WTC11 (cell line): ENCODE measurements around the gene PLCG2. TPM values are rescaled to one million over a fixed set of nuclear protein-coding genes. Genes with fewer than 3 reads are reported as not detected.

Experiments used
- ATAC-seq: fragments of 200-7000 bp; cut with Tn5 transposase; 2 replicates; pipeline ENCODE4 v1.10.0; 2021; ENCODE audit warnings: mild to moderate bottlenecking, moderate library complexity
- CTCF ChIA-PET: fragments of 300-600 bp; sonication (Branson Sonifier 250); formaldehyde crosslinking; loops from one replicate; lab custom pipeline; 2021; ENCODE audit warnings: antibody characterized with exemption; lab: Charles Lee
- POLR2A ChIA-PET: fragments of 350-600 bp; sonication (Branson Sonifier 250); formaldehyde crosslinking; loops from one replicate; lab custom pipeline; 2021; ENCODE audit warnings: antibody characterized with exemption; lab: Charles Lee
- DNase-seq: peaks from one replicate; pipeline ENCODE4 v3.0.0; 2021; ENCODE audit warnings: low spot score
- H3K27ac Mint-ChIP-seq: 2 replicates; pipeline ENCODE4 v1.8.0; 2021; ENCODE audit warnings: mixed read lengths
- H3K27me3 Mint-ChIP-seq: 2 replicates; pipeline ENCODE4 v1.8.0; 2021; ENCODE audit warnings: low read depth, mild to moderate bottlenecking, moderate library complexity, mixed read lengths
- H3K36me3 Mint-ChIP-seq: 2 replicates; pipeline ENCODE4 v1.8.0; 2021; ENCODE audit warnings: mixed read lengths
- H3K4me1 Mint-ChIP-seq: 2 replicates; pipeline ENCODE4 v1.8.0; 2022; ENCODE audit warnings: mixed read lengths
- H3K4me3 Mint-ChIP-seq: 2 replicates; pipeline ENCODE4 v1.8.0; 2021; ENCODE audit warnings: mild to moderate bottlenecking, moderate library complexity, mixed read lengths
- H3K9me3 Mint-ChIP-seq: 2 replicates; pipeline ENCODE4 v1.8.0; 2021; ENCODE audit warnings: mixed read lengths
- AR ChIP-seq: fragments of 250-450 bp; sonication (Bioruptor Pico); IDR thresholded peaks from 2 replicates; pipeline ENCODE4 v1.9.0; 2021; ENCODE audit warnings: mild to moderate bottlenecking
- CBFB ChIP-seq: sonication (generic); formaldehyde crosslinking; IDR thresholded peaks from 2 replicates; pipeline ENCODE4 v1.8.1; 2022; ENCODE audit warnings: mild to moderate bottlenecking, low read depth, missing genetic modification reagents
- CTCF ChIP-seq: fragments of 200-600 bp; IDR thresholded peaks from 2 replicates; pipeline ENCODE4 v1.8.0; 2022; ENCODE audit warnings: antibody characterized with exemption
- ELF4 ChIP-seq: sonication (generic); formaldehyde crosslinking; IDR thresholded peaks from 2 replicates; pipeline ENCODE4 v1.8.1; 2022; ENCODE audit warnings: low read depth, mild to moderate bottlenecking, moderate library complexity, missing genetic modification reagents
- GTF2I ChIP-seq: fragments of 250-450 bp; sonication (Bioruptor Pico); conservative IDR thresholded peaks from 2 replicates; pipeline ENCODE4 v1.4.0; 2021; ENCODE audit warnings: mild to moderate bottlenecking
- HMGXB4 ChIP-seq: sonication (generic); formaldehyde crosslinking; IDR thresholded peaks from 2 replicates; pipeline ENCODE4 v1.8.1; 2023; ENCODE audit warnings: mild to moderate bottlenecking, moderate library complexity, missing genetic modification reagents
- JUN ChIP-seq: sonication (generic); formaldehyde crosslinking; IDR thresholded peaks from 2 replicates; pipeline ENCODE4 v1.8.0; 2023; ENCODE audit warnings: mild to moderate bottlenecking, missing genetic modification reagents
- KAT7 ChIP-seq: sonication (generic); formaldehyde crosslinking; IDR thresholded peaks from 2 replicates; pipeline ENCODE4 v1.8.1; 2023; ENCODE audit warnings: missing genetic modification reagents, mild to moderate bottlenecking, borderline replicate concordance
- NR3C1 ChIP-seq: sonication (generic); formaldehyde crosslinking; conservative IDR thresholded peaks from 2 replicates; pipeline ENCODE4 v1.8.1; 2023; ENCODE audit warnings: low read depth, mild to moderate bottlenecking, missing genetic modification reagents
- PREB ChIP-seq: sonication (generic); formaldehyde crosslinking; IDR thresholded peaks from 2 replicates; pipeline ENCODE4 v1.8.1; 2022; ENCODE audit warnings: mild to moderate bottlenecking, missing genetic modification reagents, moderate library complexity, borderline replicate concordance
- RORB ChIP-seq: fragments of 250-450 bp; sonication (Bioruptor Pico); IDR thresholded peaks from 2 replicates; pipeline ENCODE4 v1.9.0; 2021; ENCODE audit warnings: mild to moderate bottlenecking
- TP53 ChIP-seq: sonication (generic); formaldehyde crosslinking; IDR thresholded peaks from 2 replicates; pipeline ENCODE4 v1.8.1; 2023; ENCODE audit warnings: mild to moderate bottlenecking, missing genetic modification reagents
- ZBTB21 ChIP-seq: sonication (generic); formaldehyde crosslinking; IDR thresholded peaks from 2 replicates; pipeline ENCODE4 v1.8.1; 2023; ENCODE audit warnings: mild to moderate bottlenecking, missing genetic modification reagents, borderline replicate concordance
- ZNF121 ChIP-seq: sonication (generic); formaldehyde crosslinking; IDR thresholded peaks from 2 replicates; pipeline ENCODE4 v1.8.0; 2023; ENCODE audit warnings: missing genetic modification reagents
- ZNF396 ChIP-seq: fragments of 250-450 bp; sonication (Bioruptor Pico); IDR thresholded peaks from 2 replicates; pipeline ENCODE4 v1.8.0; 2021; ENCODE audit warnings: mild to moderate bottlenecking, moderate library complexity, borderline replicate concordance
- ZNF423 ChIP-seq: fragments of 250-450 bp; sonication (Bioruptor Pico); IDR thresholded peaks from 2 replicates; pipeline ENCODE4 v2.1.2; 2022; ENCODE audit warnings: mild to moderate bottlenecking, moderate library complexity
- ZNF425 ChIP-seq: fragments of 250-450 bp; sonication (Bioruptor Pico); conservative IDR thresholded peaks from 2 replicates; pipeline ENCODE4 v1.9.0; 2021; ENCODE audit warnings: mild to moderate bottlenecking
- ZSCAN18 ChIP-seq: fragments of 250-450 bp; sonication (Bioruptor Pico); IDR thresholded peaks from 2 replicates; pipeline ENCODE4 v2.1.2; 2022; ENCODE audit warnings: mild to moderate bottlenecking, moderate library complexity
- total RNA-seq: library from RNA; stranded (reverse); gene quantifications from 3 replicates; pipeline ENCODE4 v1.2.3, GENCODE V29; 2021

The PLCG2 gene
- total RNA-seq, 1 experiment from 2014 or later, result 7.0 TPM

DNA sequence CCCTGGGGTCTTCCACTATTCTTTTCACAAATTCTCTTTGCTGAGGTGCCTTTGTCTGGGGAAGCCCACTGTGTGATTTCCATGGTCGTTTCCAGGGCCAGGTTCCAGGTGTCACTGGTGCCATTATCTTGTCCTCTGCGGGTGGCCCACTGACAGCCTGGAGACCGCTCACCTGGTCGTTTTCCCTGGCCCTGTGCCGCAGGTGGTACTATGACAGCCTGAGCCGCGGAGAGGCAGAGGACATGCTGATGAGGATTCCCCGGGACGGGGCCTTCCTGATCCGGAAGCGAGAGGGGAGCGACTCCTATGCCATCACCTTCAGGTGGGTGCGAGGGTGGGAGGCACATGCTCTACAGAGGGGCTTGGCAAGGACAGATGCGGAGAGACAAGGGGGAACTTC, 133.3 kb downstream of the PLCG2 start:
- Mint-ChIP-seq H3K27ac (no peak overlapping the region), H3K9me3 (no peaks in the 10 kb centered on the region), H3K27me3 (no peaks in the 10 kb centered on the region), H3K4me3 (no peak overlapping the region), H3K4me1 (no peaks in the 10 kb centered on the region), H3K36me3 (no peaks in the 10 kb centered on the region)
- TF ChIP-seq ELF4 (CRISPR knock-in tag) (no peak), AR (no peak), TP53 (CRISPR knock-in tag) (no peak), ZNF396 (CRISPR knock-in tag) (no peak), KAT7 (no peak), ZNF121 (CRISPR knock-in tag) (no peak), RORB (CRISPR knock-in tag) (no peak), ZNF423 (CRISPR knock-in tag) (no peak), ZNF425 (CRISPR knock-in tag) (no peak), JUN (no peak), ZBTB21 (no peak), ZSCAN18 (CRISPR knock-in tag) (no peak), CBFB (CRISPR knock-in tag) (no peak), CTCF (no peak), NR3C1 (CRISPR knock-in tag) (no peak), PREB (CRISPR knock-in tag) (no peak), GTF2I (CRISPR knock-in tag) (no peak), HMGXB4 (no peak)
- ATAC-seq (no peak), DNase-seq (no peak)
- CTCF ChIA-PET, result no interaction called here
- POLR2A ChIA-PET, result no interaction called here
